Vagina (tissue), 2 donors: ENCODE measurements around the gene ABHD12. TPM values are rescaled to one million over a fixed set of nuclear protein-coding genes. Genes with fewer than 3 reads are reported as not detected.

Source experiments
- DNase-seq, 2 donors: peaks; one replicate each; pipeline ENCODE4 v3.0.0-alpha.2; 2017; ENCODE audit errors: extremely low spot score in 2 of 2
- H3K27ac ChIP-seq: fragments of 200-600 bp; sonication (generic); one replicate; pipeline ENCODE4 v1.5.1; 2019
- H3K27me3 ChIP-seq: fragments of 200-600 bp; sonication (generic); one replicate; pipeline ENCODE4 v1.5.1; 2019
- H3K36me3 ChIP-seq, 2 donors: fragments of 200-600 bp; sonication (generic); one replicate each; pipeline ENCODE4 v1.5.1; 2017 to 2019
- H3K4me1 ChIP-seq: fragments of 200-600 bp; sonication (generic); one replicate; pipeline ENCODE4 v1.5.1; 2019
- H3K4me3 ChIP-seq, 2 donors: fragments of 200-600 bp; sonication (generic); 1 replicate in 1 of 2; 2 replicates in 1 of 2; pipeline ENCODE4 v1.5.1; 2016 to 2019
- H3K9me3 ChIP-seq: fragments of 200-600 bp; sonication (generic); one replicate; pipeline ENCODE4 v1.5.1; 2019
- CTCF ChIP-seq, 3 experiments: fragments of 450-650 bp in 2 of 3; fragments of 200-600 bp in 1 of 3; sonication (generic) in 1 of 3; IDR thresholded peaks; one replicate each; pipeline ENCODE4 v1.5.1; 2017 to 2019; ENCODE audit warnings: antibody characterized with exemption in 3 of 3, mild to moderate bottlenecking in 2 of 3, moderate library complexity in 2 of 3
- POLR2A ChIP-seq, 2 donors: fragments of 450-650 bp; IDR thresholded peaks; one replicate each; pipeline ENCODE4 v1.6.1; 2017; ENCODE audit warnings: antibody characterized with exemption in 2 of 2, mild to moderate bottlenecking in 2 of 2, moderate library complexity in 2 of 2
- POLR2AphosphoS5 ChIP-seq, 2 donors: sonication (generic); formaldehyde crosslinking; IDR thresholded peaks; one replicate each; pipeline ENCODE4 v1.9.0; 2017; ENCODE audit warnings: antibody characterized with exemption in 2 of 2, mild to moderate bottlenecking in 2 of 2, low read depth in 1 of 2; ENCODE audit not compliant: insufficient read depth in 1 of 2
- intact Hi-C: fragments of 100-400 bp; cut with DNase I; formaldehyde crosslinking; loops from one replicate; pipeline ENCODE4 v1.15.1; 2023
- total RNA-seq: library from RNA; depleted of rRNA; stranded (reverse); fragments of >200 nt; gene quantifications from one replicate; pipeline ENCODE4 v1.2.3, GENCODE V29; 2016

The ABHD12 gene
- total RNA-seq, 1 donor from 2014 or later: 36.6 TPM

GRCh38 chr20:25421102-25421501, 30.5 kb upstream of the ABHD12 start:
- H3K4me1 ChIP-seq: no peaks in the 10 kb centered on the region
- no peaks in the 10 kb centered on the region for H3K9me3 ChIP-seq
- H3K36me3 ChIP-seq: no peaks in the 10 kb centered on the region
- TF ChIP-seq CTCF (IDR thresholded peaks at IDR 0.05): no peak
- no peak for TF ChIP-seq POLR2AphosphoS5 (IDR thresholded peaks at IDR 0.05; ENCODE audit: insufficient read depth in 1 of 2, low read depth in 1 of 2)
- TF ChIP-seq POLR2A (IDR thresholded peaks at IDR 0.05): no peak
- intact Hi-C loops: no loop called here
- no peak overlapping the region for H3K27ac ChIP-seq
- DNase-seq: no peak
- H3K27me3 ChIP-seq: no peaks in the 10 kb centered on the region
- H3K4me3 ChIP-seq: no peak overlapping the region

GRCh38 chr20:25418776-25419175, 28.1 kb upstream of the ABHD12 start:
- Histone ChIP-seq H3K36me3 (no peaks in the 10 kb centered on the region), H3K9me3 (no peaks in the 10 kb centered on the region), H3K4me1 (no peaks in the 10 kb centered on the region), H3K27me3 (no peaks in the 10 kb centered on the region), H3K27ac (no peak overlapping the region), H3K4me3 (no peak overlapping the region)
- no peak for TF ChIP-seq POLR2A (IDR thresholded peaks at IDR 0.05)
- TF ChIP-seq CTCF (IDR thresholded peaks at IDR 0.05): no peak
- TF ChIP-seq POLR2AphosphoS5 (IDR thresholded peaks at IDR 0.05; ENCODE audit: insufficient read depth in 1 of 2, low read depth in 1 of 2): no peak
- intact Hi-C loops: no loop called here
- no peak for DNase-seq

GRCh38 chr20:25408890-25409289, 18.3 kb upstream of the ABHD12 start:
- DNase-seq: peak in 1 of 2 donors; percentile 43
- Histone ChIP-seq H3K4me3 (no peak overlapping the region), H3K27ac (no peak overlapping the region), H3K27me3 (no peaks in the 10 kb centered on the region), H3K4me1 (peaks cover 12% of the 10 kb centered on the region), H3K9me3 (no peaks in the 10 kb centered on the region), H3K36me3 (no peaks in the 10 kb centered on the region)
- intact Hi-C loops: no loop called here
- no peak for TF ChIP-seq POLR2A (IDR thresholded peaks at IDR 0.05)
- TF ChIP-seq POLR2AphosphoS5 (IDR thresholded peaks at IDR 0.05; ENCODE audit: insufficient read depth in 1 of 2, low read depth in 1 of 2): no peak
- no peak for TF ChIP-seq CTCF (IDR thresholded peaks at IDR 0.05)

GRCh38 chr20:25408170-25408547, 17.5 kb upstream of the ABHD12 start:
- peak in 1 of 2 donors; percentile 19 for DNase-seq
- peak overlapping the region; percentile 50 to 69 for H3K4me3 ChIP-seq
- intact Hi-C loops: no loop called here

More at GRCh38 chr20:25408170-25408547, 17.5 kb upstream of the ABHD12 start:
- TF ChIP-seq CTCF (IDR thresholded peaks at IDR 0.05): no peak
- TF ChIP-seq POLR2A (IDR thresholded peaks at IDR 0.05): no peak
- TF ChIP-seq POLR2AphosphoS5 (IDR thresholded peaks at IDR 0.05; ENCODE audit: insufficient read depth in 1 of 2, low read depth in 1 of 2): no peak
- Histone ChIP-seq H3K9me3 (no peaks in the 10 kb centered on the region), H3K27me3 (no peaks in the 10 kb centered on the region), H3K4me1 (peaks cover 12% of the 10 kb centered on the region), H3K36me3 (no peaks in the 10 kb centered on the region), H3K27ac (peak overlapping the region; percentile 21)
